ENCODE results near the gene PAAF1.

Gene PAAF1

GRCh38 chr11:73974604-73975478 is 98.0 kb downstream of the PAAF1 start:
- no peak for DNase-seq

DNA sequence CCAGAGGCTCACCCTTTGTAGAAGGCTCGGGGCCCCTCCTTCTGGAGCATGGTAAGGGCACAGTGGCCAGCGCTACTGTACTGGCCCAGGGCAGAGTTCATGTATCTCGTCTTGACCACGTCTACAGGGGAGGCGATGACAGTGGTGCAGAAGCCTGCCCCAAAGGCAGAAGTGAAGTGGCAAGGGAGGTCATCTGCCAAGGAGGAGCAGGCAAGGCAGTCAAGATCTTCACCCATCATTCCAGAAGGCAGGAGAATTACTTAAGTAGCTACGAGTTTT is 98.6 kb downstream of the PAAF1 start:
- no peak for DNase-seq

- no peak for DNase-seq
These were observed 99.8 kb downstream of the PAAF1 start for GRCh38 chr11:73976451-73977151.

DNA sequence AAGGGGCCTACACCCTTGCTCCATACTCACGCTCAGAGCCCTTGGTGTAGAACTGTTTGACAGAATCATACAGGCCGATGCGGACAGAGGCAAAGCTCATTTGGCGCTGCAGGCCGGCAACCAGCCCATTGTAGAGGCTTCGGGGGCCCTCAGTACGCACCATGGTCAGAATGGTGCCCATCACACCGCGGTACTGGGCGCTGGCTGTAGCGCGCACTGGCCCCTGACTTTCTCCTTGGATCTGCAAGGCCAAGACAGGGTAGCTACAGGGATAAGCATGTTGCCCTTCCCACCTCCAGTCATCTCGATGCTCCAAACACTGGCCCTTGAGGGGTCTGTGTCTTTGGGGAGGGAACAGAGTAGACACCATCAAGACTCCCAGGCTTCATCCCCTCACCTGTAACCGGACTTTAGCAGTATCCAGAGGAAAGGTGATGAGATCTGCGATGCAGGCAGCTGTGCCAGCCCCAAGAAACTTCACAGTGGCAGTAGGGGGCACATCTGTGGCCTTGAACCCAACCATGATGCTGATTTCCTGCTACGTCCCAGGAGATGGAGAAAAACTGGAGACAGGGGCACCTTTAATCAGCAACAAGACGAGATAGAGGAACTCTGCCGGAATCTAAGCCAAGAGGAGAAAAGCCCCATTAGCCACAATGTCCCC is 101.2 kb downstream of the PAAF1 start:
- no peak for DNase-seq

- DNase-seq = no peak
These were observed 101.8 kb downstream of the PAAF1 start for GRCh38 chr11:73978576-73979086.

DNA sequence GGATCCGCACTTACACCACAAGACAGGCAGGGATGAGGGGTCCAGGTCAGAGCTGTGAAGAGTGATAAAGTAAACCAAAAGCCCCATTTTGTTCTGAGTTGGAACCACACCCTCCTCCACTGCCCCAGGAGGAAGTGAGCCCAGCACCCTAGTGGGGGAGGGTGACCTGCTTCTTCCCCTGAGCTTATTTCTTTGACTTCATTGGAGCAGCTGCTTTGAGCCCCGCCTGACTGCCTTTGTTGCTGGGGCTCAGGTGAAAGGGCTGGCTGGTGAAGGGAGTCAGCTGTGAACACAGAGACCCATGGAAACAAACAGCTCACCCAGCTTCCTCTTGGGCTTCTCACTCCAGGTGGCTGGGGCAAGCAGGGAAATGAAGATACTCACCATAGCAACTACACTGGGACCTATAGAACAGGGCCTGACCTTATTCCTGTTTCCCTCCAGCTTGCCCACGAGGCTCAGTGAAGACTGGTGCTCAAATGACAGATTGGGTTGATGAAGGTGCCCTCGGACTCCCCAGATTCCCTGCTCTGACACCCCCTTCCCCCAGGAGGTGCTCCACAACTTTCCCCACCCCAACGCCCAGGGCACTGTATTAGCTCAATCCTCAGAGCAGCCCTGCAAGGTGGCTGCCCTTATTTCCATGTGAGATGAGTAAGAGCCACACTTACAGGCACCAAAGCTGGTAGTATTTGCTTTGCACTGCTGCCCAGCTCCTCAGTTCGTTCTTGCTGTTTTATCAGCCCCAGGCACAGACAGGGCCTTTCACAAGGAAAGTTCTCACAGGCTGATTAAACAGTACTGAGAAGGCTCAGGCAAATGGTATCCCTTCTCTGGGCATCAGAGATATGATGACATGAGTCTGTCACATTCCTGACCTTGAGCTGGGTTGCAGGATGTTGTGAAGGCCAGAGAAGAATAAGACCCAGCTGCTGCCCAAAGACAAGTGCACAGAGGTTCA is 103.5 kb downstream of the PAAF1 start:
- DNase-seq = peak; percentile 67
